Esophagus mucosa (tissue), 1 donor: ENCODE measurements around the gene MTUS2. TPM values are rescaled to one million over a fixed set of nuclear protein-coding genes. Genes with fewer than 3 reads are reported as not detected.

Experiments
- ATAC-seq: fragments of 200-7000 bp; cut with Tn5 transposase; one replicate; pipeline ENCODE4 v1.9.1; 2020
- total RNA-seq: library from RNA; stranded (reverse); gene quantifications from one replicate; pipeline ENCODE4 v1.2.4, GENCODE V29; 2023
- donor health status: DM: yes; HTN: yes; CAD: no.

Gene MTUS2
- total RNA-seq, 1 donor from 2014 or later, result 0.12 TPM

DNA sequence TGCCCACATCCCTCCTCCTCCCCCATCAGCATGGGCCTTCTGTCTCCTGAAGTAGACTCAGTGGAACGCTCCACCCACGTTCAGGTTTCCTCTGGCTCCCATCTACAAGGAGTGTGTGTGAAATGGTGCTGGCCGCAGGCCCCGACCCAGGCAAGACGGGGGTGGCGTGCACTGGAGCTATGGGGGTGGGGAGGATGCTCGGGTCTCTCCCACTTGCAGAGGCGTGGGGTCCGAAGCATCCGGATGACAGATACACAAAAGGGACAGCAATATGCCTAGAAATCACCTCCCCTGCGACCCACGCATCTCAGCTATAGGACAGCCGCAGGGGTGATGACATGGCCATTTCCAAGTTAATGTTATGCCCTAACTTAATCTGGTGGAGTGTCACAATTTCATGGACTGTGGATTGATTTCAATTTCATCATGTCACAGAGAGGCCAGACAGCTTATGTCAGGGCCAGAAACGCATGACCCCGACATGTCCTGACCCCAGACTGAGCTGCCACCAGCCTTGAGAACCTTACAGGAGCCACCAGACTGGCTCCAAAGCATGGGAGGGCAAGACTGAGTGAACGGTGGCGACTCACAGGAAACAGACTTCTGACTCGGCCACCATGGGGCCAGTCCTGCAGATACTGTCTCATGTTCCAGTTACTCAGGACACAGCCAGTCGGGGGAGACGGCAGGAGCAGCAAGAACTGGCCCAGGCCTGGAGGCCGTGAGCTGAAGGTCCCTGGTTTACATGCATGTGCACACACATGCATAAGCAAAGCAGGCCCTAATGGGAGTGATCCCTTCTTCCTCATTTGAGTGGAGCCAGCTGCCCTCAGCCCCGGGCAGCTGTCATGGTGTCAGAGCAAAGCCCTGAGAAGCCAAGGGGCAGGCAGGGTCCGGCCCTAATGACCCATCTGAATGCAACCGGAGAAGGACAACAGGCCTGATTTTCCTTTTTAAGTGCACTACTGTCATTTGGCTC lies 693.2 kb downstream of the MTUS2 start:
- no peak for ATAC-seq

DNA sequence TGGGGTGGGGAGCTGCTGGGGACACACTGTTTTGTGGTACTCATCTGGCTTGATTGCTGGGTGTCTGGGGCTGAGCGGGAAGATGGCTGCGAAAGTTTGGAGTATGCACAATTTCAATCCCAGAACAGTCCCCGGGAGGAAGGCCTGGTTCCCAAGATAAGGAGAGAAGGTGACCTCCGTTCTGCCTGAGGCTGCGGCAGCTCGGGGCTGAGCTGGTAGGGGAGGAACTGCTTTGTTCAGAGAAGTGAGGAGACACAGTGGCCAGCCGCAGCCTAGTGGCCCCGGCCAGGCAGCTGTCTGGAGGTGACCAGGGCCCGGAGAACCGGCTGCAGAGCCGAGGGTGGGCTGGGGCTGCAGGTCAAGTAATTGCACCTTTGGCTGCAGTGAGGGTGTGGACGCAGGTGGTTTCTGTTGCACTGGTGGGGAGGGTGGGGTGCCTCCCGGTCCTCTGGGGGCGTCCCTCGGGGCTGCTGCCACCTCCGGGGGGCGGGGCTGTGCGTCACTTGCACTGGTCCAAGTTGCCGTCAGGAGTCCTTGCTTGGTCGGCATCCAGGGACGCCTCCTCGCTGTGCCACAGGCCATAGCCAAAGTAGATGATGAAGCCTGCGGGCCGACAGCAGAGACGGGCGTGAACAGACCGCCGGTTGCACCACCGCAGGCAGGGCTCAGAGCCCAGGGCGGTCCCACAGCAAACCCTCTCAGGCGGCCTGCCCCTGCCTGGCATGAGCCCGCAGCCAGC lies 694.0 kb downstream of the MTUS2 start:
- ATAC-seq, result peak; percentile 10

DNA sequence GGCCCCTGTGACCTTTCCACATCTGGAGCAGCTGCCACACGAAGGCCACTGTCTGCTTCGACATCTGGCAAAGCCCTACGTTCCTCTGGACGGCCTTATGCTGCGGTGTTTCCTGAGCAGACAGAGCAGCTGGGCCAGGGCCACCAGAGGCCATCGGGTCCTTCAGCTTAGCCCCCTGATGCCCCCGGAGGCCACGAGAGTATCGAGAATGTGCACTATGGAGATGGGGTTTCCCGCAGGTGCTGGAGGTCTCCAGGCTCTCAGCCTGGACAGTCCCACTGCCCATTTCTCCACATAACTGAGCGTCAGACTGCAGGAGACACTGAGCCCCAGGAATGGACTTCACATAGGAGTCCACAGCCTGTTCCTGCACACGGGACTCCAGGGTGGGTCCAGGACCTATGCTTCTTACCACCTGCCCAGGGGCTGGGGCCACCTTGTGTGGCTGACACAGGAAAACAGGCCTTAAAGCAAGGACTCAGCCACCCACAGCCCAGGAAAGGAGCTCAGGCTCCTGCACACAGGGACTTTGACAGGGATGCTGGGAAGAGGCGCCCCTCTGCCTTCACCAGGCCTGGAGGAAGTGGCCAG lies 694.7 kb downstream of the MTUS2 start:
- no peak for ATAC-seq

DNA sequence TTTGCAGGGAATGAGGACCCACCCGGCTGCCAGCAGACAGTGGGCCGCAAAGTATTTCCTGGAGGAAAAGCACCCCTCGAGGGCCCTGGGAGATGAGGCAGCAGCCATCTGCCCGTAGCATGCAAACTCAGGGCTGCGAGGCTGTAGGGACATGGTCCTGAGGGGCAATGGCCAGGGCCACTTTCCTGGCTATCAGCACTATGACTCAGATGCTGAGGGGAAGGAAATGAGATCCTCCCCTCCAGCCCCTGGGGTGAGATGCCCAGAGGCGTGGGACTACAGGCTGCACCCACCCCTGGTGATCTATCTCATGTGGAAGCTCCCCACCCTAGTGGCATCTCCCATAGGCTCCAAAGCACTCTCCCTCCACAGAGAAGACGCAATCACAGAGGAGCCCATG lies 695.2 kb downstream of the MTUS2 start:
- no peak for ATAC-seq

DNA sequence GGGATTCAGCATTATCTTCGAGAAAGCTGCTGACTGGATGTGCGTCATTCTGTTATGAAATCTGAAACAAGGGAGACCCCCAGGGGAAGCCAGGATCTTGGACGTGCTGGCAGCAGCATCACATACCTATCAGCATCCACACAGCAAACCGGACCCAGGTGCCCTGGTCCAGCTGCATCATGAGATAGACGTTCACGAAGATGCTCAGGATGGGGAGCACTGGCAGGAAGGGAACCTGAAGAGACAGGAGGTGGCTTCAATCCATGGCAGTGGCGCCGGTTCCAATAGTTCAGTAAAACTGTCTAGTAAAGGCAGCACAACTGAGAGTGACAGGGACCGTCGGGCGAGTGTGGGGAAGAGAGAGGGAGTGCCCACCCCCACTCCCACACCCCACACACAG lies 695.9 kb downstream of the MTUS2 start:
- no peak for ATAC-seq

DNA sequence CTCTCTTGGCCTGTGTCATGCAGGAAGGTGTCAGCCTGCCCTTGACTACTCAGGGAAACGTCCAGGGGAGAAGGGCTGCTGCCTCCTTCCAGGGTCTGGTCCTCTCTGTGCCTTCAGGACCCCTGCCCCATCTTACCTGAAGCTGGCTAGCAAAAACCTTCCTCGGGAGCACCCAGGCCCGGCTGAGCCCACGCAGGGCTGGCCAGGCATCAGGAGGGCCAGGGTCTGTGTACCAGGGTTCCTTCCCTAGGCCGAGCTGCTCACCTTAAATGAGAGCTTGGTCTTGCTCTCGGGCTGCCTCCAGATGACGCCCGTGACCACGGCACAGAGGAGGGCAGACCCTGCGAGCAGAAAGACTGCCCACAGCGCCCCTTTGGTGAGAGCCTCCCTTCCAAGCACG lies 696.7 kb downstream of the MTUS2 start:
- ATAC-seq, result no peak

DNA sequence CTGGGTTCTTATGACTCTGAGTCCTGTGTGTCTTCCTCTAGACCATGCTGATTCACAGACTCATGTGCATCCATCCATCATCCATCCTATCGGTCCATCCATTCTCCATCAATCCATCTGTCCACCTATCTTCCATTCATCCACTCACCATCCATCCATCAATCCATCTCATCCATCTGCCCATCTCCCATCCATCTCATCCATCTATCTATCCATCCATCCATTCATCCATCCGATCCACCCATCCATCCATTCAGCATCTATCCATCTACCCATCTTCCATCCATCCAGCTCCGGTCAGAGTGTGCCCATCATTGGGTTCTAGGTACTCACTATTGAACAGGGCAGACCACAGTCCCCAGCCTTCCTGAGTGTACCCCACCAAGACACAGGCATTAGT lies 699.8 kb downstream of the MTUS2 start:
- ATAC-seq, result no peak

DNA sequence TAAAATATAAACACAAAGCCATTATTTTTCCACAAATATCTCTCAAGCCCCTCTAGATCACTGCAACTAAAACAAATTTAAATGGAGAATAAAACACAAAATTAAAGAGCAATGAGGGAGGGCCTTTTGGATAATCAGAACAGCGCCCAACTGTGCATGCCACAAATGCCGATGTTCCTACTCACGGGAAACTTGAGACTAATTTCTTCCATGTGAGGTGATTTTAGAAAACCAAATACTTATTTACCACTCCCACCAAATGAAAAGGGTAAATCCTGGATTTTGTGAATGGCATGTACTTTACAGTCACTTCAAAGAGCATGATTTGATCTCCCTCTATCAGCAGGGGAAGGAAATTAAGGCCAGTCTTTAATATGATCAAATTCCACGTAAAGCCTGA lies 700.5 kb downstream of the MTUS2 start:
- no peak for ATAC-seq

DNA sequence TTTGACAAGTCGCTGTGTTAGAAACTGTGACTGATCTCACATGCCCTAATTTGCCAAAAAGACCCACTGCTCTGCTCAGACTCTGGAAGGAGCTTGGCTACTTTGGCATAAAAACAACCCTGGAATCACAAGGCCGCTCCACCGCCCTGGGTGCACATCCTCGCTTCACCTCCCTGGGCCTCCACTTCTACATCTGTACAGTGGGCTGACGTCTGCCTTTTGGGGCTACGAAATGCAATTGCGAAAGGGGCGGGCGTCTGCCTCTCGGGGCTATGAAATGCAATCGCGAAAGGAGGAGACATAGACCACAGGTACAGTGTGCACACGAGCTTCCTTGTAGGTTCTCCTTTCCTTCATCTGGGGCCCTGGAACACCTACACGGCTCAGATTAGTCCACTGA lies 701.2 kb downstream of the MTUS2 start:
- ATAC-seq, result no peak

DNA sequence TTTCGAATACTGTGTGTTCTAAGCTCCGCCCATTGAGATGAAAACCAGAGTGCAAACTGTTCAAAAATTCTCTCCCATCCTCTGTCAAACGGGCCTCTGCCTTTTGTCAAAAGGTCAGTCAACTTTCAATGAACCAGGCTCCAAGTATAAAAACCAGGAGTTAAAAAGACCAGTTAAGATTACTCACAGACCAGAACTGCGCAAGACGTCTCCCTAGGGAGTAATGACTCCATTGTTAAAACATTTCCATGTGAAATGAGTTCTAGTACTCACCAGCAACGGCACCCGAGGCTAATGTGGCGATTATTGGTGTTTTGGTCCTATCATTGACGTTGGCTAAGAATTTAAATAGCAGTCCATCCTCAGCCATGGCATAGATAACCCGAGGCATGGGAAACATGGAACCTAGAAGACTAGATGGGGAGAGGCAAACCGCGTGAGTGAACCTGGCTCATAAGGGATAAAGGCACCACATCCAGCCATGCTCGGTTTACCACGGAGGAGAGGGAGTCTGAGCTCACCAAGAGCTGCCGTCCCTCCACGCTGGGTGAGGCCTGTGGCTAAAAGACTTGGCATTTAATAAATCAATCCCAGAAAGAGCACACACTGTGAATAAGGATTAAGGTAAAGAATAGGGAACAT lies 702.0 kb downstream of the MTUS2 start:
- ATAC-seq, result no peak

DNA sequence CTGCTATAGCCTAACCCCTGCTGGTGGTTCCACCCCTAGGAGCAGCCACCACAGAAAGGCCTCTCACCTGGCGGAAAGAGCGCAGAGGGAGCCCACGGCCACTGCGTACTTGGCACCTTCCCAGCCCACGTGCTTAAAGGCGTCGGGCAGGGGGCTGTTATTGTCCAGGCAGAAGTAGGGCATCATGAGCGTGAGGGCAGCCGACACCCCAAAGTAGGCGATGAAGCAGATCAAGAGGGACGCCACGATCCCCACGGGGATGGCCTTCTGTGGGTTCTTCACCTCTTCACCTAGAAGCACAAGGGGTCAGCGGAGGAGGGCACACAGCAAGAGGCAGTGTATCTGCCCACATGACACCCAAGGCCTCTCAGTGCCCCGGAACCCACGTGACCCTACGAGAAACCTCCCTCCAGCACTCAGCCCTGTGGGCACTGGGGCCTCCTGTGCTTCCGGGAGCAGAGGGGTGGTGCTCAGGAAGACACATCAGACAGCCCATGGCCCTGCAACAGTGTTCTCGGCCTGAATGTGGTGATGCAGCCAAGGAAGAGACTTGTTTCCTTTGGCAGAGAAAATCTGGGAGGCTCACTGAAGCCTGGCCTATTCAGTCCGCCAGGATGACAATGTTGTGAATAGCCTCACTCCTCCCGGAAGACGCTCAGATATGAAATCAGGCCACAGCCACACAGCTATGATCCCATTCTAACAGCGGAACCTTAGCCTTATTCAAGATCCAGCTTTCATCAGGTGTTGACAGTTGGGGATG lies 703.2 kb downstream of the MTUS2 start:
- ATAC-seq, result peak; percentile 43

DNA sequence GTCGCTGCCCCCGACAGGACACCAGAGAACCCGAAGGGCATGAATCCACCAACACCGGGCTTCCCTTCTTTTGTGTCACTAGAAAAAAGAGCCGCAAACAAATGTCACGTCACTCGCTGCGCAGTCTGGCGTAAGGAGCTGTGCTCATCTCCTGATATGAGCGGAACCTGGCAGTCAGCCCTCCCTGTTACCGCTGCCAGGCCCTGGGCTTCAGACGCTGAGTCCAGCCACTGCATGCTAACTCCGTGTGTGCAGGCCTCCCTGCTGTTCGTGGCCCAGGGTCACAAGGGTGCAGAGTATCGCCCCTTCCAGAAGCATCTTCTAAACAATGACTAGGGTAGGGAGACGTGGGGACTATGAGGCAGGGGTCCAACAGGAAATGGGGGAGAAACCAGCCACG lies 704.0 kb downstream of the MTUS2 start:
- no peak for ATAC-seq

DNA sequence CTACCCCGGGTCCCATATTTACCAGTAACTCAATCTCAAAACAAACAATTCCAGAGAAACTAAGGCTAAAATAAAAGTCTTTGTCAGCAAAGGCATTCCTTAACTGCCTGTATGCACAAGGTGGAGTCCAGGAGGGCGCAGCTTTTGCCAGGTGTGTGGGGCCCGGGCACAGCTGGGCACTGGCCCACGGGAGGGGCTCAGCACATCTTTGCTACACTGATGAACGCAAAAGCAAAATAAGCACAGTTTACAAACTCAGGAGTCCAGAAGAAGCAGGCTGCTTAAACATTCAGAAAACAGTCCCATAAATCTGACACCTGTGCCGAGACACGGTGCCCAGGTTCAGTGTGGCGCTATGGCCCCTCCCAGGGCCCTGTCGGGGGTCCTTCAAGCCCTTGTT lies 704.5 kb downstream of the MTUS2 start:
- ATAC-seq, result no peak

DNA sequence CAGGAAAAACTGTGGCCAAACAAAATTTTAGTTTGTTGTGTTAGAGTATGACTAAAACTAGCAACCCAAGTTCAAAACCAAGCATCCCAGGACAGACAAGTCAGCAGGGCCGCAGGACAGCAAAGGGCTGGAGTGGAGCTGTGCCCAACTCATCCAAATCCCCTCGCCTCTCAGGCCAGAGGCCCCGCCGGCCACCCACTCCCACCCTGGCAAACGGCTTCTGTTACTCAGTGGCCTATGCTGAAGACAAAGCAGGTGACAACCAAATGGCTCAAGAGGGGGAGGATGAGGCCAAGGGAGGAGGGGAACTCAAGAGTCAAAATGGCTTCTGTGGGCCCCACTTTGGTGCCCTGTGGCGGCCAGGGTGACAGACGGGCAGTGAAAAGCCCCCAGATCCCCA lies 705.6 kb downstream of the MTUS2 start:
- ATAC-seq, result no peak

DNA sequence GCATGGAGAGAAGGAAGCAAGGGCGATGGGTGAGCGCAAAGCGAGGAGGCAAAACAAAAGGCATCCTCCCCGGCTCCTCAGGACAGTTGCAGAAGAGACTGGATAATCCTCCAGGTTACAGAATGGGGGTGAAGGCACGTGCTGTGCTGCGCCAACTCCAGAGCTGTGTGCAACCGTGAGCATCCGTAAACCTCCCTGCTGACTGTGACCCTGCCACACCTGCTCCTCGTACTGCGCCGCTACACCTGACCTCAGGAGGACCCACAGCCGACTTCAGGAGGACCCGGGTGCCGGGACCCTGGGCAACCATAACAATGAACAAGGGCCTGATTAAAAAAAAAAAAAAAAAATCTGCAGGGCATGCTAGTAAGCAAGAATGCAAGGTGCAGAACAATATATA lies 706.6 kb downstream of the MTUS2 start:
- ATAC-seq, result no peak

DNA sequence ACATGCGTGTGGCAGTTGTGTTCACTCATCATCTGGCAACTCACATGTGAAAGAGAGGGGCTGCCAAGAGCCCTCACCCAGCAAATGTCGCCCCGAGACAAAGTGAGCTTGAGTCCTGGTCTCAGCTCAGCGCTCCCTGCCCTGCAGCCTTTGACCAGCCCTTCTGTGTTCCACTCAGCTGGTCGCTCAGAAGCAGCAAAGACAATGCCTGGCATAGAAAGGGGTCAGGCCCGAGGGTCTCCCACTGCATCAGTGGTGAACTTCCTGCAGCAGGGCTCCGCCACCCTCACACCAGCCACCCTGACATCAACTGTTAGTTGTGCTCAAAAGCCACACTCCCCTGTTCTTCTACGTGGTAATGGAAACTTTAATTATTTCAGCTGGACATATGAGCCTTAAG lies 707.4 kb downstream of the MTUS2 start:
- no peak for ATAC-seq

DNA sequence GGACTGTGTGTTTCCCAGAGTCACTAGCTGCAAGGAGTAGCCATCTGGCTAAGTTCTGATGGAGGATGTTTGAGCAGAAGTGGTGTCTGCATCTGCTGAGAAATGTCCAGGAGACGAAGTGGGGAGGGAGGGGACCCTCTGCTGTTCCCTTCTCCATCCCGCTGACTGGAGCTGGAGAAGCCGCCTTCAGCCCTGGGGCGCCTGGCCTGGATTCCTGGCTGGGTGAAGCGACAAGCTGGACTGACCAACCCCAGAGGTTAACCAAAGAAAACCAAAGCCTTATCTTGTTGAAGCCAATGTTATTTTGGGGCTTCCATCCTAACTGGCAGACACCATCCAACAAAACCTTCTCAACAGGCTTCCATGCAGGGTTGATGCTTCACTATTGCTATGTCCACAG lies 707.8 kb downstream of the MTUS2 start:
- no peak for ATAC-seq

DNA sequence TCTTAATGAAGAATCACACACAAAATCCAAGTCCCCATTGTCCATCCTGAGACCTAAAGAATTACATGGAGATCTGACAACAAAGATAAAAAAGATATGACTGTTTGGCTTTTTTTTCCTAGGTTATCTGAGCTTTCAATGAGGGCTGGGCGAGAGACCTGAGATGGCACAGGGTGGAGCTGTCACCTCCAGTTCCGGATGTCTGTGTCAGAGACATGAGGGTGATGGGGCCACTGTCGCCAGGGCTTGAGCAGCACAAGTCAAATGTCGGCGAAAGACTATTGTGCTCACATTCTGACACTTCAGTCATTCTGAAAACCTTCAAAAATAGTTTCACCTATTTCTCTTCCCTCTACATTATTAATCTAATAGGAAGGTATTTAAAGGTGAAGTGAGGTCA lies 709.6 kb downstream of the MTUS2 start:
- no peak for ATAC-seq

DNA sequence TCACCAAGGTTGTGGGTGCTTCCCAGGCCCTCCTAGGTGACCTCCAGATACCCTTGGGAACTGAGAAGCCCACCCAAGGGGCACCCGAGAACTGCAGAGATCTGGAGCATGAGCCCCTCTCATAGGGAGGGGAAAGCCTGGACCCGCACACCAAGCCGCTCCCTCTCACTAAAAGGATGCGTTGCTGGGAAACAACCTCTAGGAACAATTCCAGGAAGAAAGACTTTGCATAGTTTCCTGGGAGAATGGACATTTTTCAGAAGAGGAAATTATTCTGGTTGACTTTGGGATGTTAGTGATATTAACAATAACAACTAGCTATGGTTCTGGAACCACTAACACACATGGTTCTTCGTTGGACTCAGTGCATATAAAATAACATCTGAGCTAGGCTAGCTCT lies 710.8 kb downstream of the MTUS2 start:
- no peak for ATAC-seq

DNA sequence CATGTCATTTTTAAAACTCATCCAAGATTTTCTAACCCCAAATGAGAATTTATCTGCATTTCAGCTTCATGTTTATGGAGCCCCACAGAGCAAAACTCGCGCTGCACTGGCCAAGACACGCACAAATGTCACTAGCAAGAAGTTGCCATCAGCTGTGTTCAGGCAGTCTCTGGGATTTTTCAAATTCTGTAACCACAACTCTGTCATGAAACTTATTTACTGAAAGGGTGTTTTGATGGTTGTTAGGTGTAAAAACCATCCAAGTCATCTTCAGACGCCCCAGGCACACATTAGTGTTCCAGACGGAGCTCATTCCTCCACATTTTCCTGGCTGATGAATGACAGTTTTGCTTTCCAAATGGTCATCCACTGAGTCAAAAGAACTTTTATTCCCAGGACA lies 712.0 kb downstream of the MTUS2 start:
- ATAC-seq, result no peak

DNA sequence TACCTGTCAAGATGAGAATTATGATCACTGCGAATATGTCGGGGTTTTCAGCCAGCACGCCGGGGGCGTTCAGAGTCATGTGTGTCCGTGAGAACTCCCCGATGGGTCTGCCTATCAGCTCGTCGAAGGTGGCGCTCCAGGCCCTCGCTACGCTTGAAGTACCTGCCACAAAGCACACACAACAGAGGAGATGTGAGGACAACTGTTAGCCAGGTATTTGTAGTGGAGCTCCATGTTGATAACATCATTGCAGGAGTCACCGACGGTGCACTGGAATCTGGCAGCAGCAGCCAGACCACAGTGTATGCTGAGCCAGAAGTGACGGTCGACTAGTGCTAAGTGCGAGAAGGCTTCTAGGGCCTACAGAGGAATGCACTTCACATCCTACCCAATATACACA lies 712.7 kb downstream of the MTUS2 start:
- ATAC-seq, result no peak

DNA sequence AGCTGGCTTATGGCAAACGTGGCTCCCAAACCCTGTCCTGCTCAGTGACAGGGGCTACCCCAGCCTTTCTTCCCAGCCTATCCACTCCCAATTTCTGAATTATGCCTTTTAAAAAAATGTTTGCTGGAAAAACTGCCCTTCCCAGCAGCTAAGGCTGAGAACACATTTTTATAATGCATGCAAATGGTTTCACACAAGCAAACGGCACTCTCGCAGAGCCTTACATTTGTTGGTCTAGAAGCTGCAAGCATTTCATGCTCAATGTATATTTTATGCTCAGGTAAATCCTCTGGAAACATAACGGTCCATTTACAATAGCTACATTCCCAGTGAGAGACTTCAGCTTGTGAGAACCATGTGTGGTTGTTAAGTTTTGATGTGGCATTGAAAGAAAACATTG lies 713.9 kb downstream of the MTUS2 start:
- ATAC-seq, result no peak
